ACHN (cell line): ENCODE results near the gene GRB7.

Source experiments
- DNase-seq: peaks from one replicate; pipeline ENCODE4 v3.0.0-alpha.2; 2015
- in situ Hi-C: cut with HindIII; loops from 2 replicates; pipeline ENCODE4 v1.10.0; 2017; ENCODE audit warnings: low sequenced_read_pairs, low pct_ligation_motif_present, low pct_unique_long_range_greater_than_20kb

GRB7 gene

DNA sequence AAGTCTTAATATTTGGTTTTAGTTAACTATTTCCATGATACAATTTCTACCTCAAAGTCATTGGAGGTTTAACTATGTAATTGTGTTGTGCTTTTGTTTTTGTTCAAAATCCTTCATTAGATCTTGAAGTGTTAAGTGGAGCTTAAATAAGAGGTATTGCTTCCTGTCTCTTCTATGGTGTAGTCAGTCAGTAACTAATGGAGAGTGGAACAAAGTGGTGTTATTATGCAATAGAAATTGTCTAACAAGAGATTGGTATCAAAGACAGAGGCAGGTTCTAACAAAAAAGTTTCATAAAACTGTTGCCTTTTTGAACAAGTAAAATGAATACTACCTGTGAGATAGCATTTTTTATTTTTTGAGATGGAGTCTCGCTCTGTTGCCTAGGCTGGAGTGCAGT, 45.2 kb downstream of the GRB7 start:
- in situ Hi-C loops, result no loop called here
- no peak for DNase-seq

DNA sequence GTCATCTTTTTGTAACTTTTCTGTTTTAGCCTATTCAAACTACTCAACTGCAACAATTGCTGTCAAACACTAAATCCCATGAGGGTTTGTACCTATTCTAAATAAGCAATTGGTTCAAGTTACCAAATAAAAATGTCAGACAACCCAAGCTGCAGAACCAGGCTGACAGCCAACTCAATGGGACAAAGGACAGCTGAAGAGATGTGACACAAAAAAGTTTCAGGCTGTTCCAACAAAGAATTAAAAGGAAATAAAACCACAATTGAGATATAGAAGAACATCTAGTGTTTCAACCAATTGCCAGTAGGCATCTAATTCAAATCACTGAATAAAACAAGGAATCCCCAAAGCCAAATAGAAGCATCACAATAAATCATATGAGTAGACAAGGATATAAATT, 49.3 kb downstream of the GRB7 start:
- in situ Hi-C loops, result no loop called here
- DNase-seq, result no peak

DNA sequence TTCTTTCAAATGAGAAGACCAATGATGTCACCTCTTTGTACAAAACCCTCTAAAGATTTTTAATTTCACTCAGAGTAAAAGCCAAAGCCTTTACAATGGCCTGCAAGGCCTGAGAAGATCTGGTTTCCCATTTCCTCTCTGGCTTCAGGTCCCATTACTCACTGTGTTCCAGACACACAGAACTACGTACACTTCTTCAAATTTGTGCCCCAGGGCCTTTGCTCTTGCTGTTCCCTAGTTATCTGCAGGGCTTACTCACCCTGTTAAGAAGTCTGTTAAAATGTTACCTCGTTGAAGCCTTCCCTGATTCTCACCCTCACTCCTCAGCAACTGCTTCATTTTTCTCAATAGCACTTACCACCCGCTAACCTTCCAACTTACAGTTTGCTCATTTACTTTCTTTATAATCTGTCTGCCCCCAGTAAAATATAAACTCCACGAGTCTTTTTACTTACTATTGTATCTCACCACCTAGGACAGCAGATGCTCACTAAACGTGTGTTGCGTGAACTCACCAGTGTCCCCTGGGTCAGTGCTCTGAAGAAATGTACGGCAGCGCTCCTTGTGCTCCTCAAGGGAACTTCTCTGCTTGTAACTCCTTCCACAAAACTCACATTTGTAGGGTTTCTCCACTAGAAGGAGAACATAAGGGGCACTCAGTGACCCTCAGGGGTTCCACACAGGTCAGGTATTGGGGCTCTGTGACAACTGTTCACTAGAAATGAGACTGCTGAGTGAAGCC, 50.2 kb downstream of the GRB7 start:
- DNase-seq, result no peak
- in situ Hi-C loops, result no loop called here

DNA sequence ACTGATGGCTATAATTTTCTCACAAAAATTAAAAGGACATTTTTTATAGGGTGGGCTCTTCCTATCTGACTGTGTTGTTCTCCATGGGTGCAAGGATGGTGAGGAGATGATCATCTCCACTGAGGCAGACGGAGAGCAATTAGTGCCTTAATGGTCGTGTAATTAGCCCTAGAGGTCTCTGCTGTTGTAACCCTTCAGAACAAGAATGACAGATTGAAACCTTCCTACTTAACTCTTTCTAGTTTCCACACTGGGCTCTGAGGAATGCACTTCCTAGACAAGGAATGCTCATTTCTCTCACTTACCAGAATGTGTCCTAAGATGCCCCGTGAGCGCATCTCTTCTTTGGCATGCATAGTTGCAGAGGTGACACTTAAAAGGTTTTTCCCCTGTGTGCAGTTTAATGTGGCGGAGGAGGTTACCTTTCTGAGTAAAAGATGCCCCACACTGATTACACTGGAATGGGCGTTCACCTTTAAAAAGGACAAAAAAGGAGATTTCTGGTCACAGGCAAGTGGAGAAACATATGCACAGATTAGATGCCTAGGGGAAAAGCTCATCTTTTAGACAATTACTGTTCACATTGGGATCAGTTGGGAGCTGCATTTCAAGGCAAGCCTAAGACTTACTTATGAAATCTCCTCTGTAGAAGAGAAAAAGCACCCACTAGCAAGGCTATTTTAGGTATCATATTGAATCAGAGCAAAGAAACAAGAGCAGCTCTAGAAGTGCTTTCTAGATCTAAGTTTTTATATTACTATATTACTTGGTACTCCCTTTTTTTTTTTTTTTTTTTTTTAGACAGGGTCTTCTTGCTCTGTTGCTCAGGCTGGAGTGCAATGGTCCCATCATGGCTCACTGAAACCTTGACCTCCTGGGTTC, 53.6 kb downstream of the GRB7 start:
- no peak for DNase-seq
- in situ Hi-C loops, result no loop called here

DNA sequence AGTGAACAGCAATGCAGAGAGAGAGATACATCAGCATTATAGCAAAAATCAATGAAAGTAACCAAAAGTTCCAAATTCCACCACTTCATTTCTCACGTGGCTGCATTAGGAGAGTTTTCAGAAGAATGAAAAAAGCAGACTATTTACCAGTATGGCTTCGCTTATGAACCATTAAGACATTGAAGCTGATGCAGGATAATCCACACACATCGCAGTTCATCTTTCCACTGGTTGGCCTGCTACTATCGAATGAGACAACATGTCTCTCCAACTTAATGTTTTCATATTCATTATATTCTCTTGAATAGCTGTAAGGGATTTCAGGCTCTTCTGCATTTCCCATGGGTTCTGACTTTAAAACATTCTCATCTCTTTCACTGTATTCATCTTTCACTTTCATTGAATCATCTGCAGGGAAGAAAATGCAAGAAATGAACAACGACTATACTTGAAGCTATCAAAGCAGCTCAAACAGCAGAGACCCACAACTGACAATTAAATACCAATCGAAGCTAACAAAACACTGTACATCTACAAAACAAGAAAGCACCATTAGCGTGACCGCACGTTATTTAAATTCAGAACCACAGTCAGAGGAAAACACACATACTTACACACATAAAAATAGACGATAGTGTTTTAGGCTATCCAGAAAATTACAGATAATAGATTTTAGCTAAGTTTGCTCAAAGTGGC, 54.9 kb downstream of the GRB7 start:
- DNase-seq, result no peak
- in situ Hi-C loops, result no loop called here

DNA sequence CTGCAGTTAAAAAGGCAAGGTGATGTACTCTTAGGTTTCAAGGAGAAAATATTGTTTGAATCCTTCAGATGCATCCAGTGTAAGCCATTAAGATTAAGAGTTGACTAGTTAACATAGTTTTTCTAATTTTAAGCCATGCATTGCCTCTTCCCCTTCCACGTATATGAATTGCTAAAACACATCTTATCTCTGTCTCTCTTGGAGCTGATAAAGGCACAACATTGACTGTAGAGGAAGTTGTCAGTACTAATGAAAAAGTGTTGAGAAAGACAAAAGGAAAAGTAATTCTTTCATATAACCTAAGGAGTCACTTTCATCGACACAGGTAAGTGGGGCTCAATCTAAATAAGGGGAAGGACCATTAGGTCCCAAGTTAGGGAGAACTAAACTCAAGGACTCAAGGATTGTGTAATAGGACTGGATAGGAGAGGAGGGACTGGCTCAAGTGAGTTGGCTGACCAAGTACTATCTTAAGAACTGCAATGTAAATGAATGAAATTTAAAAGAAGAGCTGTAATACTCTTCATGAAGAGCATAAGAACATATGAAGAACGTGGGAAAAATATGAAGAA, 55.6 kb downstream of the GRB7 start:
- no peak for DNase-seq
- in situ Hi-C loops, result no loop called here

DNA sequence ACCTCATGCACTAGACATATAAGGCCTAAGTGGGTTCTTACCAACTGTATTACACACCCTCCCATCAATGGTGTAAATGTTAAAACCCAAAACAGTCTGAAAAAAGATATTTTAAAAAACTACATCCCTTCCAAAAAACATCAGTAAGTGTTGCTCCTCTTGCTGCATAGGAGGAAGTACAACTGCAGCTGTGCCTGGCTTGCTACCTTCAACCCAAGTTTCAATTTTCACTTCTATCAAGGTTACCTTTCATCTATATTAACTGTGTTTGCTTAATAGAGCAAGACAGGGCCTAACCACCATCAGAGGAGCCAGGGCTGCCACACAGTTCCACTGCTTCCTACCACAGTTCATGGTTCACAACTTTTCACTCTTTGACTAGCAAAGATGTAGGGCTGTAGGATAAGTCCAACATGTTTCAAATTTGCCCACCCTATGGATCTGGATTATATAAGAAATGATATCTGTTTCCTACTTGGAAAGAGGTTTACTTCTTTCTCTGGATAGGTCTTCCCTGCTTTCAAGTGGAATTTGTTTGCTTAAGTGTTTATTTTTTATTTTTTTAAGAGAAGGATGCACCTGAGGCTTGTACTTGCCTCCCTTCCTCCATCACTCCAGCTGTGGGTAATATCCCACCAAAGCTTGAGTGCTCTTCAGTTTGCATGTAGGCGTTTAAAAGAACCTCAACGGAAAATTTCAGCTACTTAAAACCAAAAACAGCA, 56.7 kb downstream of the GRB7 start:
- no peak for DNase-seq
- in situ Hi-C loops, result no loop called here
